ENCODE measurements around the gene GREB1. TPM values are rescaled to one million over a fixed set of nuclear protein-coding genes. Genes with fewer than 3 reads are reported as not detected.

GREB1 gene
- total and polyA plus RNA-seq, 2 of the 4 experiments (the other 2 are of a cell fraction), result 0.05 TPM; not detected in 1

GRCh38 chr2:11515490-11515981 lies 18.3 kb upstream of the GREB1 start:
- Histone ChIP-seq H3K27ac (ENCODE audit: insufficient read depth, low read length) (no peak overlapping the region), H3K56ac (ENCODE audit: extremely low read depth, insufficient read depth, low read length) (no peak overlapping the region; the same call in 1 of the 2 replicates), H3K4me3 (ENCODE audit: insufficient read depth, low read depth, low read length) (no peak overlapping the region), H2AK5ac (ENCODE audit: low read depth, low read length) (no peak overlapping the region), H3K9ac (ENCODE audit: low read depth, low read length) (no peak overlapping the region), H4K8ac (ENCODE audit: low read depth in 2 of 2, low read length in 2 of 2) (no peak overlapping the region), H3K4ac (ENCODE audit: low read depth, low read length) (no peak overlapping the region), H3K14ac (replicated peaks; ENCODE audit: low read depth, low read length) (no peak overlapping the region), H3K36me3 (ENCODE audit: control insufficient read depth, insufficient read depth, low read length) (no peaks in the 10 kb centered on the region), H4K20me1 (ENCODE audit: insufficient read depth, low read length) (no peaks in the 10 kb centered on the region; the same call in 1 of the 2 replicates), H4K5ac (ENCODE audit: low read depth, low read length) (no peak overlapping the region), H3K23ac (ENCODE audit: low read depth, low read length) (no peak overlapping the region), H4K91ac (ENCODE audit: insufficient read depth, low read depth, low read length) (no peak overlapping the region), H3K79me1 (ENCODE audit: low read depth in 1 of 2, low read length in 2 of 2) (no peaks in the 10 kb centered on the region), H2BK120ac (ENCODE audit: low read depth, low read length) (no peak overlapping the region), H2AFZ (replicated peaks; ENCODE audit: low read length, poor library complexity) (no peak overlapping the region), H3K9me3 (ENCODE audit: control insufficient read depth, insufficient read depth, low read length) (no peaks in the 10 kb centered on the region), H2BK15ac (ENCODE audit: low read depth, low read length) (no peak overlapping the region), H2AK9ac (replicated peaks; ENCODE audit: low read depth, low read length, poor library complexity) (no peak overlapping the region), H3K18ac (ENCODE audit: low read depth, low read length) (no peak overlapping the region), H2BK5ac (ENCODE audit: low read depth, low read length, poor library complexity, severe bottlenecking) (no peak overlapping the region), H3K4me2 (ENCODE audit: low read depth, low read length) (no peak overlapping the region), H3K27me3 (ENCODE audit: control insufficient read depth, insufficient read depth, low read length) (peaks cover 46% of the 10 kb centered on the region), H3K4me1 (ENCODE audit: control insufficient read depth, insufficient read depth, low read length) (no peaks in the 10 kb centered on the region), H3K9me1 (ENCODE audit: insufficient read depth, low read length) (no peaks in the 10 kb centered on the region), H2BK20ac (ENCODE audit: low read depth, low read length) (no peak overlapping the region)
- DNase-seq, result no peak
- TF ChIP-seq SMC3 (IDR thresholded peaks at IDR 0.05; ENCODE audit: low read depth, low read length), result no peak
- TF ChIP-seq MAZ (IDR thresholded peaks at IDR 0.05; ENCODE audit: borderline replicate concordance, low read depth, low read length), result no peak
- TF ChIP-seq RCOR1 (IDR thresholded peaks at IDR 0.05; ENCODE audit: insufficient replicate concordance, low read length), result no peak
- no peak for TF ChIP-seq MAFK (IDR thresholded peaks at IDR 0.05; ENCODE audit: low read depth, low read length)
- TF ChIP-seq USF2 (IDR thresholded peaks at IDR 0.05; ENCODE audit: low read depth, low read length), result no peak
- no peak for TF ChIP-seq MXI1 (IDR thresholded peaks at IDR 0.05; ENCODE audit: borderline replicate concordance, low read depth, low read length)
- TF ChIP-seq CHD1 (IDR thresholded peaks at IDR 0.05; ENCODE audit: low read depth, low read length), result no peak
- no CpG with 5 or more reads among the region's 6 CpGs for WGBS, 2 experiments (ENCODE audit: extremely low coverage in 2 of 2, insufficient read length in 1 of 2)
- ChIA-PET CTCF (interaction anchor here (0.6 kb wide), 1 partner anchor 32 kb away, joined by 3 read pairs; no protein-coding TSS in a partner anchor), POLR2A (ENCODE audit: unreplicated experiment) (no interaction called here)
- dilution Hi-C loops (cut with HindIII; ENCODE audit: low sequenced_read_pairs, unreplicated experiment) (no loop called here), intact Hi-C loops (cut with micrococcal nuclease) (no loop called here), in situ Hi-C loops (cut with MboI; ENCODE audit: low sequenced_read_pairs) (no loop called here)
- no TSS peak for BruUV-seq (replicated peaks)
- ATAC-seq (ENCODE audit: low read depth), result no peak

Data from IMR-90 (cell line).